ENCODE measurements around the gene TLR3. TPM values are rescaled to one million over a fixed set of nuclear protein-coding genes. Genes with fewer than 3 reads are reported as not detected.

The TLR3 gene
- total and polyA plus RNA-seq, 7 donors = 0.49 to 4.0 (median 1.0) TPM

DNA sequence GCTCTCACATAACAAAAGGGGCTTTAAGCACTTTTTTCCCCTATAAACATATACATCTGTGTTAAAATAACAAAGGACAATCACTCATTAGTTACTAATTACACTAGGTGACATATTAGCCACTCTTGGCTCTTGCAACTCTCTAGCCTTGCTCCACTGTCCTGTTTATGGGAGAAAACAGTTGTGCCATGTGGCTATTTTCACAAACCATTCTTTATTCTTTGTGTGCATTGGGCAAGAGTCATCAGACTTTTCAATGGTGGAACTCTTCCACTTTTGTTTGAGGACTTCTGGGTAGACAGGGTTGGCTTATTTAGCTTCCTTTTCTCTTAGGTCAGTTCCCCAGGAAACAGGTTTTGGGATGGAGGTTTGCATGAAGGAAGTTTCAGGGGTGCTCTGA, 19.6 kb downstream of the TLR3 start:
- TF ChIP-seq, protein P1, sequence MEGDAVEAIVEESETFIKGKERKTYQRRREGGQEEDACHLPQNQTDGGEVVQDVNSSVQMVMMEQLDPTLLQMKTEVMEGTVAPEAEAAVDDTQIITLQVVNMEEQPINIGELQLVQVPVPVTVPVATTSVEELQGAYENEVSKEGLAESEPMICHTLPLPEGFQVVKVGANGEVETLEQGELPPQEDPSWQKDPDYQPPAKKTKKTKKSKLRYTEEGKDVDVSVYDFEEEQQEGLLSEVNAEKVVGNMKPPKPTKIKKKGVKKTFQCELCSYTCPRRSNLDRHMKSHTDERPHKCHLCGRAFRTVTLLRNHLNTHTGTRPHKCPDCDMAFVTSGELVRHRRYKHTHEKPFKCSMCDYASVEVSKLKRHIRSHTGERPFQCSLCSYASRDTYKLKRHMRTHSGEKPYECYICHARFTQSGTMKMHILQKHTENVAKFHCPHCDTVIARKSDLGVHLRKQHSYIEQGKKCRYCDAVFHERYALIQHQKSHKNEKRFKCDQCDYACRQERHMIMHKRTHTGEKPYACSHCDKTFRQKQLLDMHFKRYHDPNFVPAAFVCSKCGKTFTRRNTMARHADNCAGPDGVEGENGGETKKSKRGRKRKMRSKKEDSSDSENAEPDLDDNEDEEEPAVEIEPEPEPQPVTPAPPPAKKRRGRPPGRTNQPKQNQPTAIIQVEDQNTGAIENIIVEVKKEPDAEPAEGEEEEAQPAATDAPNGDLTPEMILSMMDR (IDR thresholded peaks at IDR 0.05) = no peak
- no peak overlapping the region for H3K4me3 ChIP-seq
- H3K27me3 ChIP-seq (ENCODE audit: insufficient read depth in 3 of 3, low read length in 2 of 3) = no peaks in the 10 kb centered on the region
- H3K36me3 ChIP-seq (ENCODE audit: insufficient read depth in 1 of 2, low read depth in 1 of 2) = no peaks in the 10 kb centered on the region
- H3K4me1 ChIP-seq = no peaks in the 10 kb centered on the region
- DNase-seq = no peak
- intact Hi-C loops (cut with DNase I) = no loop called here
- no peak for ATAC-seq
- no peak overlapping the region for H3K27ac ChIP-seq
- no peaks in the 10 kb centered on the region for H3K9me3 ChIP-seq

DNA sequence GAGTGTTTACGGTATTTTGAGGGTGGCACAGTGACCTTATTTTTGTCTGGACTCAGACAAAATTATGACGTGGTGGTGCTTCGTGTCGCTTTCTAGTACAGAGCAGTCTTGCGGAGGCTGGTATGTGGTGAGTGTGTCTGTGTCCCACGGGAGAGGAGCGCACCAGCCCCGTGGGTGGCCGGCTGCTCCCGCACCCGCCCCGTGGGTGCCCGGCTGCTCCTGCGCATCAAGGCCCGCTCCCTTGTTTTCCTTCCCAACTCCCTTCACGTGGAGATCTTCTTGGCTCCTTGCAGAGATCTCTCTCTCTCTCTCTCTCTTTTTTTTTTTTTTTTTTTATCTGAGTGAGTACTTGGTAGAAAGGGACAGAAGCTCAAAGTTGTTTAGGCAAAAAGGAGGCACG, 23.3 kb downstream of the TLR3 start:
- Histone ChIP-seq H3K9me3 (no peaks in the 10 kb centered on the region), H3K4me1 (no peaks in the 10 kb centered on the region), H3K4me3 (no peak overlapping the region), H3K27me3 (ENCODE audit: insufficient read depth in 3 of 3, low read length in 2 of 3) (no peaks in the 10 kb centered on the region), H3K27ac (no peak overlapping the region), H3K36me3 (ENCODE audit: insufficient read depth in 1 of 2, low read depth in 1 of 2) (no peaks in the 10 kb centered on the region)
- DNase-seq (no peak), ATAC-seq (no peak)
- intact Hi-C loops (cut with DNase I) = no loop called here
- TF ChIP-seq, protein P1 (IDR thresholded peaks at IDR 0.05) = no peak
- WGBS, 3 donors = 92 to 94% (median 92%) methylated on average over 17 of the region's 17 CpGs

DNA sequence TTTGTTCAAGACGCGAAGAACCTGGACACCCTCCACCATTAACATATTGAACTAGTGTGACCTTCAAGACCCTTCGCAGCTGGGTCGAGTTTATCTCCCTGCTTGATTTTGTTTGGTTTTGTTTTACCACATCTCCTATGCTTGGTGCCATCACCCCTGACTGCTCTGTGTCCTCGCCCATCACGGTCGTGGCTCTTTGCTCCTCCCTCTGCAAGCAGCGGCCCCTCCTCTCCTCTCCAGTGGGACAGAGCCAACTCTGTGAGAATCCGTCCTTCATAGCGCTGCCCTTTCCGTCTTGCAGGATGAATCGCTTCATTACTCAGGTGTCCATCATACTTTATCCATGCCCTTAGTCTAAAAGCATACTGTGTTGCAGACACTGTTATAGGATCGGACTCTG, 26.4 kb downstream of the TLR3 start:
- intact Hi-C loops (cut with DNase I) = no loop called here
- 41 to 72% (median 43%) methylated on average over 13 of the region's 13 CpGs for WGBS, 3 donors
- no peaks in the 10 kb centered on the region for H3K4me1 ChIP-seq
- no peaks in the 10 kb centered on the region for H3K36me3 ChIP-seq (ENCODE audit: insufficient read depth in 1 of 2, low read depth in 1 of 2)
- H3K9me3 ChIP-seq = no peaks in the 10 kb centered on the region
- H3K27ac ChIP-seq = no peak overlapping the region
- DNase-seq (no peak), ATAC-seq (no peak)
- no peak overlapping the region for H3K4me3 ChIP-seq
- TF ChIP-seq, protein P1 (IDR thresholded peaks at IDR 0.05) = no peak
- peaks cover 0 to 8% (median 0%) of the 10 kb centered on the region in 3 donors for H3K27me3 ChIP-seq (ENCODE audit: insufficient read depth in 3 of 3, low read length in 2 of 3)

DNA sequence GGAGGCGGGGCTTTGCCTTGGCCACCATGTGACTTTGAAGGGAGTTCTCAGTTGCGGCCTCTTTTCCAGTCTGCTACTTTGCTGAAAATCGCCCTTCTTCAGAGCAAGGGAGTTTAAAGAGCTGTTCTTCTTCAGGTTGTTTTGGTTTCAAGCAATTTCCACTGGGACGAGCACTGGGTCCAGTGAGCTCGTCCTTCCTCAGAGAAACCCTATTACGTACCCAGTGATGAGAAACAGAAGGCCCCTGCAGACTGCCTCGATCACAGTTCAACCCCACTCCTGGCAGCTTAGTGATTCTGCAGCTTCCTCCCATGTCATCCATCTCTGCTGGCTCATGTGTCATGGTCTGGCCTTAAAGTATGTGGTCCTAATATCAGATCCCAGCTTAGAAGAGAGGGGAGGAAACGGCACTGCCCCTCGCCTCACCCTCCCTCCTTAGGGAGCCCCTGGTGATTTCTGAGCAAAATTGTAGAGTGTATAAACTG, 27.8 kb downstream of the TLR3 start:
- Histone ChIP-seq H3K4me3 (no peak overlapping the region), H3K36me3 (ENCODE audit: insufficient read depth in 1 of 2, low read depth in 1 of 2) (no peaks in the 10 kb centered on the region), H3K27me3 (ENCODE audit: insufficient read depth in 3 of 3, low read length in 2 of 3) (peaks cover 0 to 8% (median 0%) of the 10 kb centered on the region in 3 donors), H3K9me3 (no peaks in the 10 kb centered on the region), H3K4me1 (no peaks in the 10 kb centered on the region), H3K27ac (no peak overlapping the region)
- DNase-seq = no peak
- WGBS, 3 donors = 78 to 83% (median 79%) methylated on average over 9 of the region's 9 CpGs
- no peak for ATAC-seq
- TF ChIP-seq, protein P1 (IDR thresholded peaks at IDR 0.05) = no peak
- intact Hi-C loops (cut with DNase I) = no loop called here

DNA sequence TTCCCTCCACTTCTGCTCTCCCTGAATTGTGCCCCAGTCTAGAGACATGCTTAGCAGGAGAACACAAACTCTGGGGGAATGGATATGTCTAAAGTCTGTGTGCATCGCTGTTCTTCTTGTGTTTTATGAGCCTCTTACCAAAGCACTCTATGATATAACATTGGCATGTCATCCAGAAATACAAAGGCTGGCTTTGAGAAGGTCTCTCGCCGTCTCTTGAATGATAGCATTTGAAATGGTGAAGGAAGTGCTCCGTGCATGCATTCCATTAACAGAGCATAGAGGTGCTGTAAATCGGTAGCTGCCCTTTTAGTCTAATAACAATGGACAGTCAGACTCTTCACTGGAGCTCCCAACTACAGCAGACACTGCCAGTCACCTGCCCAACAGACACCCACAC, 28.4 kb downstream of the TLR3 start:
- peaks cover 0 to 8% (median 2%) of the 10 kb centered on the region in 3 donors for H3K27me3 ChIP-seq (ENCODE audit: insufficient read depth in 3 of 3, low read length in 2 of 3)
- ATAC-seq (no peak), DNase-seq (no peak)
- H3K4me3 ChIP-seq = no peak overlapping the region
- H3K9me3 ChIP-seq = no peaks in the 10 kb centered on the region
- TF ChIP-seq, protein P1 (IDR thresholded peaks at IDR 0.05) = no peak
- intact Hi-C loops (cut with DNase I) = no loop called here
- no peaks in the 10 kb centered on the region for H3K36me3 ChIP-seq (ENCODE audit: insufficient read depth in 1 of 2, low read depth in 1 of 2)
- H3K4me1 ChIP-seq = no peaks in the 10 kb centered on the region
- H3K27ac ChIP-seq = no peak overlapping the region
- 71 to 78% (median 75%) methylated on average over 5 of the region's 5 CpGs for WGBS, 3 donors

Measured in psoas muscle (tissue), 8 donors.